ENCODE measurements around the gene AHNAK2.

Gene AHNAK2

DNA sequence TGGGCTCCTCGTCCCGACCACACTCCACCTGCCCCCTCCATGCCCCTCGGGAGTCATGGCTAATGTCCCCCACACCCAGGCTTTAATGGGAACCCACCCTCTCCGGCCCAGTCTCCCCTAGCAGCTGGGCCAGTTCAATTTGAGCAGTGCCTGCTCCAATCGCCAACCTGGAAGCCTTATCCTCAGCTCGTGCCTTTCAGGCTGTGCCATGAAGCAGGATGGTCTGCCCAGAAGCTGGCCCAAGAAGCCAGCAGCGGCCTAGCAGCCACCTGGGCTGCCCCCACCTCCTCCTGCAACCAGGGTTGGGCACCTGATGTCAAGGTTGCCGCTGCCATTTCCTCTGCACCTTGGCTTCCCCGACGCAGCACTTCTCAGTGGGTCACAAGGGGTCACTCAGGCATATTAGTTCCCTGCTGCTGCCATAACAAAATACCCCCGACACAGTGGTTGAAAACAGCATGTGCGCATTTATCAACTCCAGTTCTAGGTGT is 5.1 kb upstream of the AHNAK2 start:
- no peak overlapping the region for H3K4me3 ChIP-seq (replicated peaks; ENCODE audit: insufficient read depth, low read length)
- no peak for DNase-seq (ENCODE audit: low read depth in 1 of 2, low spot score in 1 of 2)
- TF ChIP-seq, protein P1, sequence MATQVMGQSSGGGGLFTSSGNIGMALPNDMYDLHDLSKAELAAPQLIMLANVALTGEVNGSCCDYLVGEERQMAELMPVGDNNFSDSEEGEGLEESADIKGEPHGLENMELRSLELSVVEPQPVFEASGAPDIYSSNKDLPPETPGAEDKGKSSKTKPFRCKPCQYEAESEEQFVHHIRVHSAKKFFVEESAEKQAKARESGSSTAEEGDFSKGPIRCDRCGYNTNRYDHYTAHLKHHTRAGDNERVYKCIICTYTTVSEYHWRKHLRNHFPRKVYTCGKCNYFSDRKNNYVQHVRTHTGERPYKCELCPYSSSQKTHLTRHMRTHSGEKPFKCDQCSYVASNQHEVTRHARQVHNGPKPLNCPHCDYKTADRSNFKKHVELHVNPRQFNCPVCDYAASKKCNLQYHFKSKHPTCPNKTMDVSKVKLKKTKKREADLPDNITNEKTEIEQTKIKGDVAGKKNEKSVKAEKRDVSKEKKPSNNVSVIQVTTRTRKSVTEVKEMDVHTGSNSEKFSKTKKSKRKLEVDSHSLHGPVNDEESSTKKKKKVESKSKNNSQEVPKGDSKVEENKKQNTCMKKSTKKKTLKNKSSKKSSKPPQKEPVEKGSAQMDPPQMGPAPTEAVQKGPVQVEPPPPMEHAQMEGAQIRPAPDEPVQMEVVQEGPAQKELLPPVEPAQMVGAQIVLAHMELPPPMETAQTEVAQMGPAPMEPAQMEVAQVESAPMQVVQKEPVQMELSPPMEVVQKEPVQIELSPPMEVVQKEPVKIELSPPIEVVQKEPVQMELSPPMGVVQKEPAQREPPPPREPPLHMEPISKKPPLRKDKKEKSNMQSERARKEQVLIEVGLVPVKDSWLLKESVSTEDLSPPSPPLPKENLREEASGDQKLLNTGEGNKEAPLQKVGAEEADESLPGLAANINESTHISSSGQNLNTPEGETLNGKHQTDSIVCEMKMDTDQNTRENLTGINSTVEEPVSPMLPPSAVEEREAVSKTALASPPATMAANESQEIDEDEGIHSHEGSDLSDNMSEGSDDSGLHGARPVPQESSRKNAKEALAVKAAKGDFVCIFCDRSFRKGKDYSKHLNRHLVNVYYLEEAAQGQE (IDR thresholded peaks at IDR 0.05; ENCODE audit: insufficient replicate concordance, low read depth) = no peak
- TF ChIP-seq POLR2AphosphoS5 (IDR thresholded peaks at IDR 0.05; ENCODE audit: low read depth) = no peak
- TF ChIP-seq SPI1 (IDR thresholded peaks at IDR 0.05; ENCODE audit: borderline replicate concordance, low read depth) = no peak
- no peak for TF ChIP-seq GABPA (IDR thresholded peaks at IDR 0.05; ENCODE audit: low read depth)
- TF ChIP-seq, protein P2, sequence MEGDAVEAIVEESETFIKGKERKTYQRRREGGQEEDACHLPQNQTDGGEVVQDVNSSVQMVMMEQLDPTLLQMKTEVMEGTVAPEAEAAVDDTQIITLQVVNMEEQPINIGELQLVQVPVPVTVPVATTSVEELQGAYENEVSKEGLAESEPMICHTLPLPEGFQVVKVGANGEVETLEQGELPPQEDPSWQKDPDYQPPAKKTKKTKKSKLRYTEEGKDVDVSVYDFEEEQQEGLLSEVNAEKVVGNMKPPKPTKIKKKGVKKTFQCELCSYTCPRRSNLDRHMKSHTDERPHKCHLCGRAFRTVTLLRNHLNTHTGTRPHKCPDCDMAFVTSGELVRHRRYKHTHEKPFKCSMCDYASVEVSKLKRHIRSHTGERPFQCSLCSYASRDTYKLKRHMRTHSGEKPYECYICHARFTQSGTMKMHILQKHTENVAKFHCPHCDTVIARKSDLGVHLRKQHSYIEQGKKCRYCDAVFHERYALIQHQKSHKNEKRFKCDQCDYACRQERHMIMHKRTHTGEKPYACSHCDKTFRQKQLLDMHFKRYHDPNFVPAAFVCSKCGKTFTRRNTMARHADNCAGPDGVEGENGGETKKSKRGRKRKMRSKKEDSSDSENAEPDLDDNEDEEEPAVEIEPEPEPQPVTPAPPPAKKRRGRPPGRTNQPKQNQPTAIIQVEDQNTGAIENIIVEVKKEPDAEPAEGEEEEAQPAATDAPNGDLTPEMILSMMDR (IDR thresholded peaks at IDR 0.05; ENCODE audit: insufficient read depth, low read length) = no peak
- H3K27ac ChIP-seq (replicated peaks) = no peak overlapping the region
- H3K27me3 ChIP-seq (ENCODE audit: insufficient read depth, poor library complexity, severe bottlenecking) = peaks cover 9% of the 10 kb centered on the region

DNA sequence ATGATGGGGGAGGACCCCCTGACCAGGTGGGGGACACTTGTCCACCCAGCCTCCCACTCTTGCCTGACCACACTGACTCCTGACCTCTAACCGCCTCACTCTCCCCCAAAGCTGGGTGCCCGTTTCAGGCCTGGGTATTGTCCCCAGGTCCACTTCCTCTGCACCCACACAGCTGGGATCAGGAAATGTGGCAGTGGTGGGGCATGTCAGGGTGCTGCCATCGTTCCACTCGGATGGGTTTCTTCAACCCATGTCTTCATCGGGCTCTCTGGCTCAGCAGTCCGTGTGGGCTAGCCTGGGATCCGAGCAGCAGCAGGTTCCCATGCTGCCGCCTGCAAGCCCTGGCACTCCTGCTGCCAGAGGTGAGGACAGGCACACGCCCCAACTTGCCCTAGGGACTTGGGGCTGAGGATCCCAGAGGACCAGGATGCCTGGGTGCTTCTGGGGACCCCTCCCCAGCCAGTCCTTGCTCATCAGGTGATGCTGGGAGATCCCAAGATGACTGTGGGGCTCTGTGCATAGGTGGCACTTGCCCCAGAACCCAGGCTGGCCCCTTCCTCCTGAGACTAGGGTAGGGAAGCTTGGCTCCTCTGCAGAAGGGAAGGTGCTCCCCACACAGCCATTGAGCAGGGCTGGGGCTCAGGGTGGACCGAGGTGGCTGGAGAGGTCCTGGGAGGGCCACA is 4.5 kb upstream of the AHNAK2 start:
- 0 out of 2 replicates have a peak, but pooled peaks have one; percentile 6 for TF ChIP-seq SPI1 (IDR thresholded peaks at IDR 0.05; ENCODE audit: borderline replicate concordance, low read depth)
- TF ChIP-seq, protein P2 (IDR thresholded peaks at IDR 0.05; ENCODE audit: insufficient read depth, low read length) = no peak
- Histone ChIP-seq H3K27me3 (ENCODE audit: insufficient read depth, poor library complexity, severe bottlenecking) (peaks cover 10% of the 10 kb centered on the region), H3K4me3 (replicated peaks; ENCODE audit: insufficient read depth, low read length) (no peak overlapping the region), H3K27ac (replicated peaks) (no peak overlapping the region)
- no peak for DNase-seq (ENCODE audit: low read depth in 1 of 2, low spot score in 1 of 2)

DNA sequence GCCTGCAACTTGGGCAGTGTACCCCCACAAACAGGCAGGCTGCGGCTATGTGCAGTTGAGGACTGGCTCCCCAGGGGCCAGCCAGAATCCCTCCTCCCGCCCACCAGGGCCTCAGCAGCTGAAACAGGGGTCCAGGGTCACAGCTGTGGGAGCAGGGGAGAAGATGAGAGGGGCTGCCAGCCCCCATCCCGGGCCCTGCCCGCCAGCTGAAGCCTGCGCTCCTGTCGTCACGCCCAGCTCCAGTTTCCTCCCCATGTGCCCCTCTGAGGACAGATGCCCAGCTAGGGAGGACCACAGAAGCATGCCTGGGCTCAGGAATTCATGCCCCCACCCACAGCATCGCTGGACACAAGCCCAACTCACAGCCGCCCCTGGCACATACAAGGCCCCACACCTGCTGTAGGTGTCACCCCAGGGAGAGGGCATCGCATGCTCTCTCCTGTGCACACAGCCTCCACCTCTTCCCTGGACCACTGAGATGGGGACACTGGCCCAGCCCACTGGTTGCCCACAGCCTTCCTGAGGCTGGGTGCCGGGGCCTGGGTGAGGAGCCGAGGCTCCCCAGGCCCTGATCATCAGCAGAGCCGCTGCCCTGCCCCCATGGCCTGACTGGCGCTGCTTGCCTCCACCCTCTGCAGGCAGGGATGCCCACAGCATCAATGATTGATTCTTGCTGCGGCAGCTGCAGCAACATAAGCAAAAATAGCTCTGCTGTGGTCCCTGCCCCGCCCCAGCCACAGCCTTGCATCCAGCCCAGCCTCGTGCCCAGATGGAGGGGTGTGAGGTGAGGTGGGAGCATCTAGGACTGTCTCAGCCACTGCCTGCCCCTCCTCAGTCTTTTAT is 3.7 kb upstream of the AHNAK2 start:
- Histone ChIP-seq H3K27me3 (ENCODE audit: insufficient read depth, poor library complexity, severe bottlenecking) (peaks cover 15% of the 10 kb centered on the region), H3K4me3 (replicated peaks; ENCODE audit: insufficient read depth, low read length) (no peak overlapping the region), H3K27ac (replicated peaks) (no peak overlapping the region)
- no peak for TF ChIP-seq GABPA (IDR thresholded peaks at IDR 0.05; ENCODE audit: low read depth)
- TF ChIP-seq SPI1 (IDR thresholded peaks at IDR 0.05; ENCODE audit: borderline replicate concordance, low read depth) = no peak
- TF ChIP-seq, protein P2 (IDR thresholded peaks at IDR 0.05; ENCODE audit: insufficient read depth, low read length) = no peak
- no peak for TF ChIP-seq POLR2AphosphoS5 (IDR thresholded peaks at IDR 0.05; ENCODE audit: low read depth)
- TF ChIP-seq, protein P1 (IDR thresholded peaks at IDR 0.05; ENCODE audit: insufficient replicate concordance, low read depth) = no peak
- DNase-seq (ENCODE audit: low read depth in 1 of 2, low spot score in 1 of 2) = no peak

Data from HL-60 (cell line).